HT-29 (cell line): Measurements from ENCODE around the gene TLE5. TPM values are rescaled to one million over a fixed set of nuclear protein-coding genes. Genes with fewer than 3 reads are reported as not detected.
A peak's percentile ranks its signal among the peaks of the same experiment; 100 is the strongest.

Experiments used
- DNase-seq: peaks from one replicate; pipeline ENCODE4 v3.0.0-alpha.2; 2015; ENCODE audit warnings: low spot score
- total RNA-seq: library from RNA; depleted of rRNA; stranded (reverse); fragments of >200 nt; shearing (Covaris generic); gene quantifications from 2 replicates; pipeline ENCODE4 v1.2.3, GENCODE V29; 2014; rRNA removed

The TLE5 gene
- 356 and 359 TPM in 2 replicates for total RNA-seq

GRCh38 chr19:3062165-3063105 is at the start of gene TLE5:
TLE5 (minus strand) TSS chr19:3062495; CDS start chr19:3062200, 295 bp downstream.
- peak; percentile 43 for DNase-seq

GRCh38 chr19:3111586-3112247 is 49.4 kb upstream of the TLE5 start:
- DNase-seq: no peak

- DNase-seq: no peak
Observed at GRCh38 chr19:3110126-3110825, 48.0 kb upstream of the TLE5 start.

- no peak for DNase-seq
Observed at GRCh38 chr19:3109491-3109890, 47.2 kb upstream of the TLE5 start.

- peak; percentile 62 for DNase-seq
Observed at GRCh38 chr19:3108775-3109174, 46.5 kb upstream of the TLE5 start.

GRCh38 chr19:3107658-3108057 is 45.4 kb upstream of the TLE5 start:
- no peak for DNase-seq

- no peak for DNase-seq
Observed at GRCh38 chr19:3106509-3107141, 44.3 kb upstream of the TLE5 start.

GRCh38 chr19:3105641-3106508 is 43.6 kb upstream of the TLE5 start:
- DNase-seq: no peak

- DNase-seq: no peak
Observed at GRCh38 chr19:3104708-3104983, 42.4 kb upstream of the TLE5 start.

GRCh38 chr19:3102239-3103140 is 40.2 kb upstream of the TLE5 start:
- no peak for DNase-seq

GRCh38 chr19:3100747-3101730 is 38.7 kb upstream of the TLE5 start:
- no peak for DNase-seq

GRCh38 chr19:3100331-3100730 is 38.0 kb upstream of the TLE5 start:
- DNase-seq: no peak

- no peak for DNase-seq
Observed at GRCh38 chr19:3099347-3100145, 37.3 kb upstream of the TLE5 start.

GRCh38 chr19:3098515-3099346 is 36.4 kb upstream of the TLE5 start:
- DNase-seq: no peak

GRCh38 chr19:3098141-3098514 is 35.8 kb upstream of the TLE5 start:
- no peak for DNase-seq

GRCh38 chr19:3097442-3097871 is 35.2 kb upstream of the TLE5 start:
- no peak for DNase-seq

GRCh38 chr19:3096902-3097326 is 34.6 kb upstream of the TLE5 start:
- DNase-seq: no peak
